GM18873 (cell line): Measurements from ENCODE around the gene ZBTB43.

ENCODE experiments used
- ATAC-seq: cut with Tn5 transposase; IDR thresholded peaks from one replicate; pipeline ENCODE4 v1.9.1; 2021; ENCODE audit warnings: mild to moderate bottlenecking, moderate library complexity, moderate number of reproducible peaks; ENCODE audit not compliant: unreplicated experiment, low FRiP score

Gene ZBTB43

GRCh38 chr9:126882746-126883145 is 77.9 kb downstream of the ZBTB43 start:
- no peak for ATAC-seq

- ATAC-seq: no peak
Measured at GRCh38 chr9:126883636-126884035, 78.8 kb downstream of the ZBTB43 start.

- no peak for ATAC-seq
Measured at GRCh38 chr9:126885131-126885641, 80.3 kb downstream of the ZBTB43 start.

GRCh38 chr9:126886034-126886822 is 81.4 kb downstream of the ZBTB43 start:
- no peak for ATAC-seq

GRCh38 chr9:126886897-126887296 is 82.1 kb downstream of the ZBTB43 start:
- ATAC-seq: no peak
